ENCODE results near the gene TPO. TPM values are rescaled to one million over a fixed set of nuclear protein-coding genes. Genes with fewer than 3 reads are reported as not detected.

The TPO gene
- total RNA-seq, 1 donor from 2014 or later = not detected

DNA sequence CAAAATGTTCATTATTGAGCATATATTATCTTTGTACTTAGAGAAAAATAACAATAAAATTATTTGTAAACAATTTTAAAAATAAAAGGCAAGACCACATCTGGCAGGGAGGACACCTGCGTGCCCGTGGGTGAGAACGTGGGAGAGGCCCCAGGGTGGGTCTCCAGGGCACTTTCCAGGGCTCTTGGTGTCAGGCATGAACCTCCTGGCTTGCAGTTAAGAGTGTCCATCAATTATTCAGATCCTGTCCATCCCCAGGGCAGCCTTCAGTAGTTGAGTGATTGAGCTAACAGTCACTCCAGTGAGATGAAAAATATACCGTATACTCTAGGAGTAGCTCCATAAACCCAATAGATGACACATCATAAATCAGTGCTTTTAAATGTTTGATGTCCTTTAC, 49.7 kb downstream of the TPO start:
- no peaks in the 10 kb centered on the region for H3K4me1 Mint-ChIP-seq
- H3K27me3 Mint-ChIP-seq (ENCODE audit: low read depth) = peaks cover 29% of the 10 kb centered on the region
- no peak overlapping the region for H3K27ac Mint-ChIP-seq
- peaks cover 19% of the 10 kb centered on the region for H3K9me3 Mint-ChIP-seq
- no peaks in the 10 kb centered on the region for H3K36me3 Mint-ChIP-seq
- no peak for DNase-seq (ENCODE audit: low spot score in 2 of 2, unreplicated experiment in 2 of 2)
- H3K4me3 Mint-ChIP-seq = no peak overlapping the region
- TF ChIP-seq, protein P1, sequence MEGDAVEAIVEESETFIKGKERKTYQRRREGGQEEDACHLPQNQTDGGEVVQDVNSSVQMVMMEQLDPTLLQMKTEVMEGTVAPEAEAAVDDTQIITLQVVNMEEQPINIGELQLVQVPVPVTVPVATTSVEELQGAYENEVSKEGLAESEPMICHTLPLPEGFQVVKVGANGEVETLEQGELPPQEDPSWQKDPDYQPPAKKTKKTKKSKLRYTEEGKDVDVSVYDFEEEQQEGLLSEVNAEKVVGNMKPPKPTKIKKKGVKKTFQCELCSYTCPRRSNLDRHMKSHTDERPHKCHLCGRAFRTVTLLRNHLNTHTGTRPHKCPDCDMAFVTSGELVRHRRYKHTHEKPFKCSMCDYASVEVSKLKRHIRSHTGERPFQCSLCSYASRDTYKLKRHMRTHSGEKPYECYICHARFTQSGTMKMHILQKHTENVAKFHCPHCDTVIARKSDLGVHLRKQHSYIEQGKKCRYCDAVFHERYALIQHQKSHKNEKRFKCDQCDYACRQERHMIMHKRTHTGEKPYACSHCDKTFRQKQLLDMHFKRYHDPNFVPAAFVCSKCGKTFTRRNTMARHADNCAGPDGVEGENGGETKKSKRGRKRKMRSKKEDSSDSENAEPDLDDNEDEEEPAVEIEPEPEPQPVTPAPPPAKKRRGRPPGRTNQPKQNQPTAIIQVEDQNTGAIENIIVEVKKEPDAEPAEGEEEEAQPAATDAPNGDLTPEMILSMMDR (IDR thresholded peaks at IDR 0.05; ENCODE audit: unreplicated experiment) = no peak

DNA sequence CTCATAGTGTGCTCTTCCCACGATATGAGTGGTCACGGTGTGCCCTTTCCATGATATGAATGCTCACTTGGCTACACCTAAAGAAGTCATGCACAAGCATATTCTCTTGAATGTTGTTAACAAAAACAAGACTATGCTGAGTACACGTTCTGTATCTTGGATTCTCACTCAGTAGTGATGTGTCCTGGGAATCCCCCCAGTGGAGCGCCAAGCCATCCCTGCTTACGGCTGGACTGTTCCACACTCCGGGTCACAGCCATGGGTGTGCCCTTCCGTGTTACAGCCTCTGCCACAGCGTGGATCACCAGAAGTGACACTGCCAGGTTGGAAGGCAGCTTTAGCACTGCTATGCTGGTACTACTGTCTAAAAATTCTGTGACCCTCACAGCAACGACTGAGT, 59.1 kb downstream of the TPO start:
- no peak for DNase-seq (ENCODE audit: low spot score in 2 of 2, unreplicated experiment in 2 of 2)
- TF ChIP-seq, protein P1 (IDR thresholded peaks at IDR 0.05; ENCODE audit: unreplicated experiment) = no peak
- H3K27ac Mint-ChIP-seq = no peak overlapping the region
- peaks cover 7% of the 10 kb centered on the region for H3K27me3 Mint-ChIP-seq (ENCODE audit: low read depth)
- H3K9me3 Mint-ChIP-seq = peaks cover 21% of the 10 kb centered on the region
- no peak overlapping the region for H3K4me3 Mint-ChIP-seq
- H3K4me1 Mint-ChIP-seq = no peaks in the 10 kb centered on the region
- H3K36me3 Mint-ChIP-seq = no peaks in the 10 kb centered on the region

- no peak overlapping the region for H3K4me3 Mint-ChIP-seq
- no peak overlapping the region for H3K27ac Mint-ChIP-seq
- no peaks in the 10 kb centered on the region for H3K4me1 Mint-ChIP-seq
- TF ChIP-seq, protein P1 (IDR thresholded peaks at IDR 0.05; ENCODE audit: unreplicated experiment) = no peak
- no peak for DNase-seq (ENCODE audit: low spot score in 2 of 2, unreplicated experiment in 2 of 2)
- H3K36me3 Mint-ChIP-seq = no peaks in the 10 kb centered on the region
- no peaks in the 10 kb centered on the region for H3K9me3 Mint-ChIP-seq
- H3K27me3 Mint-ChIP-seq (ENCODE audit: low read depth) = peaks cover 7% of the 10 kb centered on the region
Observed at GRCh38 chr2:1476617-1477195, 63.4 kb downstream of the TPO start.

- no peaks in the 10 kb centered on the region for H3K4me1 Mint-ChIP-seq
- H3K27me3 Mint-ChIP-seq (ENCODE audit: low read depth) = peaks cover 10% of the 10 kb centered on the region
- DNase-seq (ENCODE audit: low spot score in 2 of 2, unreplicated experiment in 2 of 2) = no peak
- H3K27ac Mint-ChIP-seq = no peak overlapping the region
- no peaks in the 10 kb centered on the region for H3K36me3 Mint-ChIP-seq
- no peak overlapping the region for H3K4me3 Mint-ChIP-seq
- TF ChIP-seq, protein P1 (IDR thresholded peaks at IDR 0.05; ENCODE audit: unreplicated experiment) = no peak
- no peaks in the 10 kb centered on the region for H3K9me3 Mint-ChIP-seq
Observed at GRCh38 chr2:1477196-1478040, 64.2 kb downstream of the TPO start.

DNA sequence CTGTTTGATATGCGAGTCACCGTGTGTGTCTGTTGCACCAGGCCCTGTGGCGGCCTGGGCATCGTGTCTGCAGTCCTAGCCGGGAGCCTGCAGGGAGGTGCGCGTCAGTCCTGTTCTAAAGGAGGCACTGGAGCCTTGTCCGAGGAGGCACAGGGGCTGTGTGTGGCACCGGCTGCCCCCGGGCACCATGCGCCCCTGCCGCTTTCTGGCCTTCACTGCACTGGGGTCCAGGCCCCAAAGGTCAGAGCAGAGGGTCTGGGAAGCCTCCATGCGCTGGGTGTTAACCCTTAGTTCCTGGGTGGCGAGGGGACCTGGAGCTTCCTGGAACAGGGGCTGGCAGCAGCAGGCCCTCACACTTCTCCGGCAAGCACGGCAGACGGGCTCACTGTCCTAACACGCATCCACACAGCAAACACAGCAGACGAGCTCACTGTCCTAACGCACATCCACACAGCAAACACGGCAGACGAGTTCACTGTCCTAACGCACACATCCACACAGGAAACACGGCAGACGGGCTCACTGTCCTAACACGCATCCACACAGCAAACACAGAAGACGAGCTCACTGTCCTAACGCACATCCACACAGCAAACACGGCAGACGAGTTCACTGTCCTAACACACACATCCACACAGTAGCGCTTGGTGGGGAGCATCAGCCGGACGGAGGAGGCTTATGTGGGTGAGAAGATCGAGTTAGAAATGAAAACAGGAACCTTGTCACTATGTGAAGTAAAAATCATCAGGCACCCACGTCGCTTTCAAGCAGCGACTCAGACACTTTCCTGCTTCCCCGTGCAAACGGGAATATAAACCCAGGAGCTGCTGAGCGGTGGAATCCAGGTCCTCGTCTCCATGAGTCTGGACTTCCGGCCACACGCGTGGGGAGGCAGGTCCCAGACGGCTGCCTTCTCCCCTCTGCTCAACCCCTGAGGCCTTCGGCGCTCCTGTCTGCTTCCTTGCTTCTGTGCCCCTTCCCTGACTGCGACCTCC, 65.3 kb downstream of the TPO start:
- H3K4me1 Mint-ChIP-seq = no peaks in the 10 kb centered on the region
- H3K9me3 Mint-ChIP-seq = no peaks in the 10 kb centered on the region
- DNase-seq (ENCODE audit: low spot score in 2 of 2, unreplicated experiment in 2 of 2) = no peak
- no peaks in the 10 kb centered on the region for H3K36me3 Mint-ChIP-seq
- H3K4me3 Mint-ChIP-seq = no peak overlapping the region
- TF ChIP-seq, protein P1 (IDR thresholded peaks at IDR 0.05; ENCODE audit: unreplicated experiment) = no peak
- H3K27ac Mint-ChIP-seq = no peak overlapping the region
- peaks cover 10% of the 10 kb centered on the region for H3K27me3 Mint-ChIP-seq (ENCODE audit: low read depth)
